Effector memory CD4-positive, alpha-beta T cell (primary cell): Measurements from ENCODE around the gene CYP2D6.
"Not testable (repeated sequence)": the region's sequence is repeated elsewhere in the genome, so short reads cannot be mapped to it uniquely, and the experiment has no call there.

ENCODE experiments used
- DNase-seq, 3 donors: peaks; one replicate each; pipeline ENCODE4 v3.0.0-alpha.2; 2020
- H3K27ac ChIP-seq: 2 replicates; pipeline ENCODE4 v1.7.0; 2013; ENCODE audit warnings: mild to moderate bottlenecking, low read length, moderate library complexity; ENCODE audit not compliant: insufficient read depth, poor library complexity, severe bottlenecking
- H3K27me3 ChIP-seq: replicated peaks from 2 replicates; pipeline ENCODE4 v1.7.0; 2013; ENCODE audit warnings: mild to moderate bottlenecking, low read length; ENCODE audit not compliant: insufficient read depth, control insufficient read depth, poor library complexity, severe bottlenecking
- H3K36me3 ChIP-seq: 2 replicates; pipeline ENCODE4 v1.7.0; 2013; ENCODE audit warnings: mild to moderate bottlenecking, low read length, moderate library complexity; ENCODE audit not compliant: control insufficient read depth, insufficient read depth
- H3K4me1 ChIP-seq: 2 replicates; pipeline ENCODE4 v1.7.0; 2013; ENCODE audit warnings: low read length, mild to moderate bottlenecking; ENCODE audit not compliant: control insufficient read depth, insufficient read depth, poor library complexity, severe bottlenecking
- H3K4me3 ChIP-seq: 2 replicates; pipeline ENCODE4 v1.7.0; 2013; ENCODE audit warnings: low read length, low read depth, mild to moderate bottlenecking; ENCODE audit not compliant: insufficient read depth, poor library complexity, severe bottlenecking
- H3K9me3 ChIP-seq: 2 replicates; pipeline ENCODE4 v1.7.0; 2013; ENCODE audit warnings: mild to moderate bottlenecking, low read length, moderate library complexity; ENCODE audit not compliant: control insufficient read depth

CYP2D6 gene

DNA sequence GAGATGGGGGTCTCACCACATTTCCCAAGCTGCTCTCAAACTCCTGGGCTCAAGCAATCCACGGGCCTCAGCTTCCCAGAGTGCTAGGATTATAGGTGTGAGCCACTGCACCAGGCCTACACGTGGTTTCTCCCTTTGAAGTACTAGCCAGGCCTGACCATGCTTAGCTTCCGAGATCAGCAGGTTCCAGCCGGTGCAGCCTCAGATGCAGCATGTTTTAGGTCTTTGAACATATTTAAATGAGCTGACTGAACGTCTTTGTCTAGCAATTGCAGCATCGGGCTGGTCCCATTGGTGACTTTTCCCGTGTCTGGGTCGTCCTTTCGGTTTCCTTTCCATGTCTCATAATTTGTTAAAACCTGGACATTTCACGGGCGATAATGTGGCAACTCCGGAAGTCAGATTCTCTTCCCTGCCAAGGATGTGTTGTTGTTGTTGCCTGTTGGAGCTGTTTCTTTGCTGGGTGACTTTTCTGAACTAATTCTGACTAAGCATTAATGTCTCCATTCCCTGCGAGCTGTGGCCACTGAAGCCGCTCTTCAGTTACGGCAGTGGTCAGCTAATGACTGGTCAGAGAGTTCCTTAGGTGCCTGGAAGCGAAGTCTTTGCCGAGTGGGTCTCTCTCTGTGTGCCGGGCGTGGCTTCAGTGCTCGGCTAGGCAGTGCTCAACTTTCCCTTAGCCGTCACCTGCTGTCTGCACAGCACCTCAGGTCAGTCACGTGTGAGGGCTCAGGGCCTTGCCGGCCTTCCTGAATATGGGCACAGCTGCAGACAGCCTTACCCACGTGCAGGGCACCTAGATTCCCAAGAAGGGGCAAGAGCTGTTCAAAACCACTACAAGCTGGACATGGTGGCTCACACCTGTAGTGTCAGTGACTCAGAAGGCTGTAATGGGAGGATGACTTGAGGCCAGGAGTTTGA, 3.8 kb upstream of the CYP2D6 start:
- DNase-seq: no peak
- H3K4me3 ChIP-seq: no peak overlapping the region
- H3K27me3 ChIP-seq: no peaks in the 10 kb centered on the region

GRCh38 chr22:42132457-42132856, 1.8 kb upstream of the CYP2D6 start:
- Histone ChIP-seq H3K9me3 (no peaks in the 10 kb centered on the region), H3K4me1 (no peaks in the 10 kb centered on the region), H3K27me3 (no peaks in the 10 kb centered on the region), H3K36me3 (no peaks in the 10 kb centered on the region), H3K4me3 (no peak overlapping the region), H3K27ac (no peak overlapping the region)
- no peak for DNase-seq

More for the DNA sequence above, 3.8 kb upstream of the CYP2D6 start:
- no peaks in the 10 kb centered on the region for H3K4me1 ChIP-seq
- H3K9me3 ChIP-seq: no peaks in the 10 kb centered on the region
- no peaks in the 10 kb centered on the region for H3K36me3 ChIP-seq
- H3K27ac ChIP-seq: no peak overlapping the region

DNA sequence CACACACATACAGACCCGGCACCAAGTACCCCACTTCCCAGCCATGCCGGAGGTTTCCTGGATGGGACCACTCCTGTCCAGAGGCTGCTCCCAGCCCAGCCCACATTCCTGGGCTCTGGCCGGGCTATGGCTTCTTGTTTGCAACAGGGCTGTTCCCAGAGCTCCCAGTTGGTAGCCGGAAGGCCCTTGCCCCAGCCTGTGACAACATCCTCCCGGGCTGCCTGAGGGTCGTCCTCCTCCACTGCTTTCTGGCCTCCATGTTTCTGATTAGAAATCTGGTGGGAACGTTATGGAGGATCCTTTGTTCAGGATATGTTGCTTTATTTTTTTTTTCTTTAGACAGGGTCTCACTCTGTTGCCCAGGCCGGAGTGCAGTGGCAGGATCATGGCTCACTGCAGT, 952 bp upstream of the CYP2D6 start:
- no peak overlapping the region for H3K4me3 ChIP-seq
- no peaks in the 10 kb centered on the region for H3K36me3 ChIP-seq

GRCh38 chr22:42130182-42130581, 428 bp downstream of the CYP2D6 start:
- not testable (repeated sequence) for H3K4me1 ChIP-seq, DNase-seq, H3K27me3 ChIP-seq, H3K27ac ChIP-seq, H3K9me3 ChIP-seq, H3K36me3 ChIP-seq, H3K4me3 ChIP-seq

More for the DNA sequence above, 952 bp upstream of the CYP2D6 start:
- Histone ChIP-seq H3K27me3 (no peaks in the 10 kb centered on the region), H3K27ac (no peak overlapping the region), H3K4me1 (no peaks in the 10 kb centered on the region), H3K9me3 (no peaks in the 10 kb centered on the region)
- no peak for DNase-seq

GRCh38 chr22:42128776-42129694, 1.6 kb downstream of the CYP2D6 start:
- H3K27me3 ChIP-seq, H3K36me3 ChIP-seq, H3K4me3 ChIP-seq, H3K9me3 ChIP-seq, DNase-seq, H3K4me1 ChIP-seq, H3K27ac ChIP-seq: not testable (repeated sequence)

GRCh38 chr22:42128007-42128406, 2.6 kb downstream of the CYP2D6 start:
- not testable (repeated sequence) for DNase-seq, H3K4me1 ChIP-seq

DNA sequence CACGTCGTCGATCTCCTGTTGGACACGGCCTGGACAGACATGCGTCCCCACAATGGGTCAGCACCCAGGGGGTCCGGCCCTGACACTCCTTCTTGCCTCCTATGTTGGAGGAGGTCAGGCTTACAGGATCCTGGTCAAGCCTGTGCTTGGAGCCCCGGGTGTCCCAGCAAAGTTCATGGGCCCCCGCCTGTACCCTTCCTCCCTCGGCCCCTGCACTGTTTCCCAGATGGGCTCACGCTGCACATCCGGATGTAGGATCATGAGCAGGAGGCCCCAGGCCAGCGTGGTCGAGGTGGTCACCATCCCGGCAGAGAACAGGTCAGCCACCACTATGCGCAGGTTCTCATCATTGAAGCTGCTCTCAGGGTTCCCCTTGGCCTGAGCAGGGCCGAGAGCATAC, 3.0 kb downstream of the CYP2D6 start:
- Histone ChIP-seq H3K36me3 (no peaks in the 10 kb centered on the region), H3K4me1 (no peaks in the 10 kb centered on the region), H3K27me3 (no peaks in the 10 kb centered on the region), H3K27ac (no peak overlapping the region), H3K9me3 (no peaks in the 10 kb centered on the region), H3K4me3 (no peak overlapping the region)
- DNase-seq: no peak

More at GRCh38 chr22:42128007-42128406, 2.6 kb downstream of the CYP2D6 start:
- H3K27me3 ChIP-seq, H3K9me3 ChIP-seq, H3K27ac ChIP-seq, H3K4me3 ChIP-seq, H3K36me3 ChIP-seq: not testable (repeated sequence)

- not testable (repeated sequence) for H3K27me3 ChIP-seq, DNase-seq, H3K9me3 ChIP-seq, H3K27ac ChIP-seq, H3K4me3 ChIP-seq, H3K36me3 ChIP-seq
- peaks cover 16% of the 10 kb centered on the region for H3K4me1 ChIP-seq
These were observed 7.1 kb downstream of the CYP2D6 start for GRCh38 chr22:42123529-42123928.

DNA sequence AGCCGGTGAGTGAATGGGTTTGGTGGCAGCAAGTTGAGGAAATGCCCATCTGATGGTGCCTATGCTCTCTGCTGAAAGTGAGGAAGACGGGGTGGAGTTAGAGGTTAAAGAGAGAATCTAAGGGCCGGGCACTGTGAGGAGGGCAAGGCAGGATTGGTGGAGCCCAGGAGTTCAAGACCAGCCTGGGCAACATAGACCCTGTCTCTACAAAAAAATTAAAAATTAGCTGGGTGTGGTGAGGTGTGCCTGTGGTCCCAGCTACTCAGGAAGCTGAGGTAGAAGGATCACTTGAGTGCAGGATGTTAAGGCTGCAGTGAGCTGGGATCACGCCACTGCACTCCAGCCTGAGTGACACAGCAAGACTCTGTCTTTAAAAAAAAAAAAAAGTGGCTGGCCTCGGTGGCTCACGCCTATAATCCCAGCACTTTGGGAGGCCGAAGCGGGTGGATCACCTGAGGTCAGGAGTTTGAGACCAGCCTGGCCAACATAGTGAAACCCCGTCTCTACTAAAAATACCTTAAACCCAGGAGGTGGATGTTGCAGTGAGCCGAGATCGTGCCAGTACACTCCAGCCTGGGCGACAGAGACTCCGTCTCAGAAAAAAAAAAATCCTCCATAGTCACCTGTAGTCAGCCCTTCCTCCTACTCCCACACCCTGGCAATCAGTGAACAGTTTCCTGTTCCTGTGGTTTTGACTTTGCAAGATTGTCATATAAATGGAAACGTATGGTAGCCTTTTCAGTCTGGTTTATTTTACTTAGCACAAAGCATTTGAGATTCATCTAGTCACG, 10.2 kb downstream of the CYP2D6 start:
- H3K9me3 ChIP-seq, H3K27me3 ChIP-seq, H3K36me3 ChIP-seq: not testable (repeated sequence)
- peak in 1 of 3 donors; percentile 14 for DNase-seq
- Histone ChIP-seq H3K4me3 (peak overlapping the region; percentile 4), H3K27ac (peak overlapping the region; percentile 6), H3K4me1 (peaks cover 16% of the 10 kb centered on the region)
